Pancreas (tissue), 10 donors: ENCODE data around the gene NFIA. TPM values are rescaled to one million over a fixed set of nuclear protein-coding genes. Genes with fewer than 3 reads are reported as not detected.

Source experiments
- ATAC-seq, 4 donors: fragments of 200-7000 bp; cut with Tn5 transposase; one replicate each; pipeline versions ENCODE4 v1.8.0 to v1.9.1; 2020; ENCODE audit warnings: mild to moderate bottlenecking in 4 of 4, moderate library complexity in 4 of 4
- DNase-seq, 6 donors: peaks; one replicate each; pipeline ENCODE4 v3.0.0-alpha.2; 2020
- FAIRE-seq: peaks from 2 replicates; lab custom pipeline; 2012; peaks lifted over from hg19 to GRCh38; lab: Jason Lieb, UNC
- H3K27ac ChIP-seq, 4 donors: fragments of 200-600 bp; sonication (generic); 1 replicate in 3 of 4; 2 replicates in 1 of 4; pipeline versions ENCODE4 v1.5.0 to v1.8.0; 2020
- H3K27me3 ChIP-seq, 4 donors: fragments of 200-600 bp; one replicate each; pipeline ENCODE4 v1.8.0; 2021
- H3K36me3 ChIP-seq, 3 donors: fragments of 200-600 bp; sonication (generic) in 1 of 3; one replicate each; pipeline versions ENCODE4 v1.5.0 to v1.8.0; 2020 to 2021
- H3K4me1 ChIP-seq, 3 donors: fragments of 200-600 bp; one replicate each; pipeline ENCODE4 v1.8.0; 2021
- H3K4me3 ChIP-seq, 4 donors: fragments of 200-600 bp; sonication (generic) in 2 of 4; one replicate each; pipeline versions ENCODE4 v1.5.0 to v1.8.0; 2020 to 2021
- H3K9me3 ChIP-seq, 4 donors: fragments of 200-600 bp; one replicate each; pipeline ENCODE4 v1.8.0; 2021
- WGBS, 2 donors: extraction: QIAGEN DNeasy Blood & Tissue Kit; methylation state at CpG; one replicate each; pipeline ENCODE4 v1.1.7; 2013; 5-methylcytosine and 5-hydroxymethylcytosine counted together
- intact Hi-C, 3 donors: fragments of 100-400 bp; cut with DNase I; formaldehyde crosslinking; loops; one replicate each; pipeline versions ENCODE4 v1.11.1 to v1.14.2; 2022
- polyA plus RNA-seq, 2 donors: library from polyadenylated mRNA; stranded (reverse); fragments of 200-250 nt; gene quantifications; one replicate each; pipeline ENCODE4 v1.2.3, GENCODE V29; 2013
- total RNA-seq, 6 donors: library from RNA; stranded (reverse); fragmentation: NEBNext Ultra II Directional in 4 of 6; extraction: Animal tissue kit (Norgen Biotek cat#: 25700) in 4 of 6; gene quantifications; one replicate each; pipeline versions ENCODE4 v1.2.1 to v1.2.4, GENCODE V29; 2021 to 2023
- TF ChIP-seq, protein P1 (sequence below), 4 donors: fragments of 200-600 bp; sonication (generic) in 3 of 4; IDR thresholded peaks; one replicate each; pipeline versions ENCODE4 v1.5.0 to v1.8.0; 2021; ENCODE audit warnings: antibody characterized with exemption in 4 of 4
- donor health status: healthy with polysubstance abuse.
- donor health status: DM: no; HTN: no; CAD: no; lungs with moderate emphysema.
- donor health status: DM: no; HTN: no; CAD: no.
- donor health status: control.
- donor health status: control.
- donor health status: Bipolar disorder and iron deficiency.
- donor health status: DM: yes; HTN: yes; CAD: no.
- donor health status: DM: no; HTN: no; CAD: no.
- donor health status: DM: no; HTN: no; CAD: no.
- donor health status: DM: yes; HTN: yes; CAD: no.

Gene NFIA
- total and polyA plus RNA-seq, 8 donors: 4.9 to 48.1 (median 30.2) TPM

DNA sequence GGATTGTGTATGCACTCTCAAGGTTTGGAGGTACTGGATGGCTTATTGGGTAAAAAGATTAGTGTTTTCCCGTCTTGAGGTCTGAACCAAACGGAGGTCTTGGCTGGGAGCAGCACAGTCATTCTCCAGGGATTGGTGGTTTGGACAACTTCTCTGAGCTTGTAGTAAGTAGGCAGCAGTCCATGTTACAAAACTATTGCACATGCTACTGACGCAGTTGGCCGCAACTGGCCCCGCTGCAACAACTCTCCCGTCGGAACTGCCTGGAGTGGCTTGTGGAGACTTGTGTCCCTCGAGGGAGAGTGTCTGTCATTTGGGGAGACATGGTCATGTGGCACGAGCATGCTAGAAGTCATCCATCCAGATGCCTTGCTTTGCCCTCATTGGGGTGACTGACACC, 366.6 kb downstream of the NFIA start:
- Histone ChIP-seq H3K36me3 (no peaks in the 10 kb centered on the region), H3K4me3 (no peak overlapping the region), H3K27ac (no peak overlapping the region), H3K27me3 (no peaks in the 10 kb centered on the region), H3K4me1 (peaks cover 5 to 22% (median 19%) of the 10 kb centered on the region in 3 donors), H3K9me3 (no peaks in the 10 kb centered on the region)
- DNase-seq (peak in 2 of 6 donors; percentile 21 to 27), ATAC-seq (peak in 2 of 4 donors; percentile 15 to 33), FAIRE-seq (no peak)
- 88 to 94% methylated on average over 9 of the region's 9 CpGs for WGBS, 2 donors
- TF ChIP-seq, protein P1, sequence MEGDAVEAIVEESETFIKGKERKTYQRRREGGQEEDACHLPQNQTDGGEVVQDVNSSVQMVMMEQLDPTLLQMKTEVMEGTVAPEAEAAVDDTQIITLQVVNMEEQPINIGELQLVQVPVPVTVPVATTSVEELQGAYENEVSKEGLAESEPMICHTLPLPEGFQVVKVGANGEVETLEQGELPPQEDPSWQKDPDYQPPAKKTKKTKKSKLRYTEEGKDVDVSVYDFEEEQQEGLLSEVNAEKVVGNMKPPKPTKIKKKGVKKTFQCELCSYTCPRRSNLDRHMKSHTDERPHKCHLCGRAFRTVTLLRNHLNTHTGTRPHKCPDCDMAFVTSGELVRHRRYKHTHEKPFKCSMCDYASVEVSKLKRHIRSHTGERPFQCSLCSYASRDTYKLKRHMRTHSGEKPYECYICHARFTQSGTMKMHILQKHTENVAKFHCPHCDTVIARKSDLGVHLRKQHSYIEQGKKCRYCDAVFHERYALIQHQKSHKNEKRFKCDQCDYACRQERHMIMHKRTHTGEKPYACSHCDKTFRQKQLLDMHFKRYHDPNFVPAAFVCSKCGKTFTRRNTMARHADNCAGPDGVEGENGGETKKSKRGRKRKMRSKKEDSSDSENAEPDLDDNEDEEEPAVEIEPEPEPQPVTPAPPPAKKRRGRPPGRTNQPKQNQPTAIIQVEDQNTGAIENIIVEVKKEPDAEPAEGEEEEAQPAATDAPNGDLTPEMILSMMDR (IDR thresholded peaks at IDR 0.05): no peak
- intact Hi-C loops: loop anchor here in 1 of 3 donors (10.0 kb wide), 2 partner anchors 404 to 464 kb away; no protein-coding TSS in a partner anchor

DNA sequence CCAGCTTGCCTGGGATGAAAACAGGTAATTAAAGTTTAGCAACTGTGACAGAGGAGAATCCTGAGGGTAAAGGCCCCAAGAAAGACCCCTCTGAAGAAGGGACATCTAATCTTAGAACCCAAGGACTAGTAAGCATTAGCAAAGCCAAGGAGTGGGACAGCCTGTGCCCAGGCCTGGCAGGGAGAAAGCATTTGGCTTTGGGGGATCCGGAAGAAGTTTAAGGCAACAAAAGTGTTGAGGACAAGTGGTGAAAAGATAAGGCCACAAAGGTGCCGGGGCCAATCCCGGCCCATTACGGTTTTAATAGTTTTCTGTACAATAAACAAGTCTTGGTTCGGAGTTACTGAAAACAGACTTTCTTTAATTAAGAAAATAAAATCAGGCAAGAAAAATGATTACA, 367.0 kb downstream of the NFIA start:
- WGBS, 2 donors: 89 to 91% methylated on average over 5 of the region's 5 CpGs
- no peaks in the 10 kb centered on the region for H3K9me3 ChIP-seq
- DNase-seq (no peak), ATAC-seq (no peak), FAIRE-seq (no peak)
- no peak overlapping the region for H3K4me3 ChIP-seq
- H3K36me3 ChIP-seq: no peaks in the 10 kb centered on the region
- H3K4me1 ChIP-seq: peaks cover 5 to 27% (median 19%) of the 10 kb centered on the region in 3 donors
- intact Hi-C loops: loop anchor here in 1 of 3 donors (10.0 kb wide), 2 partner anchors 405 to 465 kb away; no protein-coding TSS in a partner anchor
- H3K27ac ChIP-seq: no peak overlapping the region
- no peaks in the 10 kb centered on the region for H3K27me3 ChIP-seq
- TF ChIP-seq, protein P1 (IDR thresholded peaks at IDR 0.05): no peak

DNA sequence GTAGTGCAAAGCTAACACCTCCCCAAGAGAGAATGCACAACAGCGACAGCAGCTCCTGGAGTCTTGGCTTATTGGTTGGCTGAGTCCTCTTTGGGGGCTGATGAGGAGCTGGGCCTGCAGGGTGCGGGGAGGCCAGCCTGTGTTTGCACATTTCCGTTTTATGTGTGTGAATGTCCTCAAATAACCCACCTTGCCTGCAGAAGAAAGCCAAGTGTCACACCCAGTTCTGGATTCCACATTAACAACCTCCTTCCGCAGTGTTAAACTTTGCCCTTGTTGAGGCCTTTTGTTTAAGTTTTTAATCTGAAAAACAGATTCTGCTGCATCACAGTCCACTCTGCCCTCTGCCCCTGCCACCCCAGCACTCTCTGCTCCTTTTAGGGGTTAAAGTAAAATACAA, 368.1 kb downstream of the NFIA start:
- no peak overlapping the region for H3K4me3 ChIP-seq
- intact Hi-C loops: no loop called here
- no peaks in the 10 kb centered on the region for H3K27me3 ChIP-seq
- peaks cover 5 to 30% (median 19%) of the 10 kb centered on the region in 3 donors for H3K4me1 ChIP-seq
- DNase-seq: no peak
- H3K9me3 ChIP-seq: no peaks in the 10 kb centered on the region
- peaks cover 0 to 4% (median 2%) of the 10 kb centered on the region in 3 donors for H3K36me3 ChIP-seq
- H3K27ac ChIP-seq: peak overlapping the region in 1 of 4 donors; percentile 23
- ATAC-seq: peak in 1 of 4 donors; percentile 30
- 40 to 44% methylated on average over 4 of the region's 4 CpGs for WGBS, 2 donors
- TF ChIP-seq, protein P1 (IDR thresholded peaks at IDR 0.05): no peak
- FAIRE-seq: no peak

DNA sequence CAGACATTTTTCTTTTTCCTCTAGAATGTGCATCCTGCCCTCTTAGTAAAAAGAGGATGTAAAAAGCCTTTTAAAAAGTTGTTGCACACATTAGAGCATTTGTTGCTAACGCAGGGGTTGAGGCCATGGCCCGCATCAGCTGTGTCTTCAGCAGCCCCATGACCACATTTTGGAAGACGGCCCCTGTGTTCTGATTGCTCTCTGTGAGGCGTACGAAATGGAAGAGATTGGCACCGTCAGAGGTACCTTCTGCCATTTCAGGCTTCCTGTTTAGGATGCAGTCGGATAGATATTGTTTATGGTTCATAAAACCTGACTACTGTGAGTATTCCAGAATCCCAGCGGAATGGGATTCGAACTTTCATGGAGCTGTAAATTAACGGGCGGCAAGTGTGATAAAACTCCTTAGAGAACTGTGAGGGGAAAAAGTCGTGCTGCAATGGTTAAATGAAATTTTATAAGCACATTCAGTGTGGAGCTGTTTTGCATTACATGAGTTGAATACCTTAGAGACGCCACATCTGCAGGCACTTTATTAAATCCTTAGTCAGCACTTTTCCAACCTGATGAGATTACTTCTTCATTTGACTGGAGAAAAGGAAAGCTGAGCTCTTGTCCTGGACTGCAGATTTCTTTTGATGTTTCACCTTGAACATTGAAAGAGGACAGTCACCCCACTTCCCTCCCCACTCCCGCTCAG, 368.7 kb downstream of the NFIA start:
- Histone ChIP-seq H3K27me3 (no peaks in the 10 kb centered on the region), H3K9me3 (no peaks in the 10 kb centered on the region), H3K27ac (peak overlapping the region in 1 of 4 donors; percentile 23), H3K4me1 (peaks cover 5 to 30% (median 19%) of the 10 kb centered on the region in 3 donors), H3K4me3 (no peak overlapping the region), H3K36me3 (peaks cover 0 to 8% (median 5%) of the 10 kb centered on the region in 3 donors)
- ATAC-seq (no peak), DNase-seq (no peak), FAIRE-seq (no peak)
- 82 to 84% methylated on average over 14 of the region's 14 CpGs for WGBS, 2 donors
- TF ChIP-seq, protein P1 (IDR thresholded peaks at IDR 0.05): no peak
- intact Hi-C loops: no loop called here

DNA sequence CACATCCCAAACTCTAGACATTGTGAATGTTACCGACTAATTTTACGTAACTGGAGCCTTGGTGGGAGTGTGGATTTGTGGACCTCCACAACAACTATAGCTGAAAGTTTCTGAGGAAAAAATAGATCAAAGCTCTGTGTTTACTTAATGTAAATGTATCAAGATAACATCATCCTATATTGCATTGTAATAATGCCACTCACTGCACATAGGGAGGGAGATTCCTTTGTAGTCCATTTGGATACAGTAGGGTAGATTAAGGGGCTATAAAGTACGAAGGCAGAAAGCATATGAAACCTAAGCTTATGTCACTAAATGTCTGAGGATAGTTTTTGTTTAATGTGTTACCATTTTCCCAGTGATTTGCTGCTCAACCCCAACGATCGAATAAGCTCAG, 369.2 kb downstream of the NFIA start:
- peaks cover 5 to 30% (median 19%) of the 10 kb centered on the region in 3 donors for H3K4me1 ChIP-seq
- intact Hi-C loops: no loop called here
- DNase-seq (no peak), ATAC-seq (no peak), FAIRE-seq (no peak)
- no peak overlapping the region for H3K27ac ChIP-seq
- H3K36me3 ChIP-seq: peaks cover 0 to 9% (median 5%) of the 10 kb centered on the region in 3 donors
- TF ChIP-seq, protein P1 (IDR thresholded peaks at IDR 0.05): no peak
- no peaks in the 10 kb centered on the region for H3K9me3 ChIP-seq
- H3K27me3 ChIP-seq: no peaks in the 10 kb centered on the region
- WGBS, 2 donors: 87 to 91% methylated on average over 5 of the region's 5 CpGs
- H3K4me3 ChIP-seq: no peak overlapping the region
